Pancreas (tissue), 10 donors: ENCODE measurements around the gene IL18BP. TPM values are rescaled to one million over a fixed set of nuclear protein-coding genes. Genes with fewer than 3 reads are reported as not detected.

Experiments used
- ATAC-seq, 4 donors: fragments of 200-7000 bp; cut with Tn5 transposase; one replicate each; pipeline versions ENCODE4 v1.8.0 to v1.9.1; 2020; ENCODE audit warnings: mild to moderate bottlenecking in 4 of 4, moderate library complexity in 4 of 4
- DNase-seq, 6 donors: peaks; one replicate each; pipeline ENCODE4 v3.0.0-alpha.2; 2020
- FAIRE-seq: peaks from 2 replicates; lab custom pipeline; 2012; peaks lifted over from hg19 to GRCh38; lab: Jason Lieb, UNC
- H3K27ac ChIP-seq, 4 donors: fragments of 200-600 bp; sonication (generic); 1 replicate in 3 of 4; 2 replicates in 1 of 4; pipeline versions ENCODE4 v1.5.0 to v1.8.0; 2020
- H3K27me3 ChIP-seq, 4 donors: fragments of 200-600 bp; one replicate each; pipeline ENCODE4 v1.8.0; 2021
- H3K36me3 ChIP-seq, 3 donors: fragments of 200-600 bp; sonication (generic) in 1 of 3; one replicate each; pipeline versions ENCODE4 v1.5.0 to v1.8.0; 2020 to 2021
- H3K4me1 ChIP-seq, 3 donors: fragments of 200-600 bp; one replicate each; pipeline ENCODE4 v1.8.0; 2021
- H3K4me3 ChIP-seq, 4 donors: fragments of 200-600 bp; sonication (generic) in 2 of 4; one replicate each; pipeline versions ENCODE4 v1.5.0 to v1.8.0; 2020 to 2021
- H3K9me3 ChIP-seq, 4 donors: fragments of 200-600 bp; one replicate each; pipeline ENCODE4 v1.8.0; 2021
- CTCF ChIP-seq, 4 donors: fragments of 200-600 bp; sonication (generic) in 3 of 4; IDR thresholded peaks; one replicate each; pipeline versions ENCODE4 v1.5.0 to v1.8.0; 2021; ENCODE audit warnings: antibody characterized with exemption in 4 of 4
- WGBS, 2 donors: extraction: QIAGEN DNeasy Blood & Tissue Kit; methylation state at CpG; one replicate each; pipeline ENCODE4 v1.1.7; 2013; 5-methylcytosine and 5-hydroxymethylcytosine counted together
- intact Hi-C, 3 donors: fragments of 100-400 bp; cut with DNase I; formaldehyde crosslinking; loops; one replicate each; pipeline versions ENCODE4 v1.11.1 to v1.14.2; 2022
- polyA plus RNA-seq, 2 donors: library from polyadenylated mRNA; stranded (reverse); fragments of 200-250 nt; gene quantifications; one replicate each; pipeline ENCODE4 v1.2.3, GENCODE V29; 2013
- total RNA-seq, 6 donors: library from RNA; stranded (reverse); fragmentation: NEBNext Ultra II Directional in 4 of 6; extraction: Animal tissue kit (Norgen Biotek cat#: 25700) in 4 of 6; gene quantifications; one replicate each; pipeline versions ENCODE4 v1.2.1 to v1.2.4, GENCODE V29; 2021 to 2023
- donor health status: healthy with polysubstance abuse.
- donor health status: DM: no; HTN: no; CAD: no; lungs with moderate emphysema.
- donor health status: DM: no; HTN: no; CAD: no.
- donor health status: control.
- donor health status: control.
- donor health status: Bipolar disorder and iron deficiency.
- donor health status: DM: yes; HTN: yes; CAD: no.
- donor health status: DM: no; HTN: no; CAD: no.
- donor health status: DM: no; HTN: no; CAD: no.
- donor health status: DM: yes; HTN: yes; CAD: no.

Gene IL18BP
- total and polyA plus RNA-seq, 8 donors = 2.3 to 7.8 (median 3.9) TPM

- H3K27me3 ChIP-seq = no peaks in the 10 kb centered on the region
- TF ChIP-seq CTCF (IDR thresholded peaks at IDR 0.05) = no peak
- H3K27ac ChIP-seq = peak overlapping the region; percentile 39 to 98 (median 76)
- intact Hi-C loops = loop anchor here in 1 of 3 donors (5.0 kb wide), 1 partner anchor 48 kb away; no protein-coding TSS in a partner anchor
- no peak for FAIRE-seq
- peaks cover 34 to 39% (median 37%) of the 10 kb centered on the region in 3 donors for H3K4me1 ChIP-seq
- DNase-seq = peak in 5 of 6 donors; percentile 57 to 72 (median 63)
- 7 to 10% methylated on average over 5 of the region's 5 CpGs for WGBS, 2 donors
- peak; percentile 6 to 46 (median 28) for ATAC-seq
- H3K4me3 ChIP-seq = peak overlapping the region; percentile 15 to 55 (median 40)
- H3K9me3 ChIP-seq = no peaks in the 10 kb centered on the region
- peaks cover 4 to 7% (median 6%) of the 10 kb centered on the region in 3 donors for H3K36me3 ChIP-seq
These were observed 40.5 kb downstream of the IL18BP start for GRCh38 chr11:72039031-72039855.

GRCh38 chr11:72039856-72040401 is 41.2 kb downstream of the IL18BP start:
- H3K27me3 ChIP-seq = no peaks in the 10 kb centered on the region
- intact Hi-C loops = loop anchor here in 1 of 3 donors (5.0 kb wide), 1 partner anchor 47 kb away; no protein-coding TSS in a partner anchor
- DNase-seq = peak in 3 of 6 donors; percentile 32 to 60 (median 53)
- peak overlapping the region in 3 of 4 donors; percentile 55 to 98 (median 98) for H3K27ac ChIP-seq
- H3K36me3 ChIP-seq = peaks cover 0 to 4% (median 0%) of the 10 kb centered on the region in 3 donors
- 3 to 5% methylated on average over 6 of the region's 6 CpGs for whole genome bisulfite sequencing, 2 donors
- no peaks in the 10 kb centered on the region for H3K9me3 ChIP-seq
- peak in 3 of 4 donors; percentile 8 to 15 (median 15) for ATAC-seq
- H3K4me1 ChIP-seq = peaks cover 34 to 39% (median 37%) of the 10 kb centered on the region in 3 donors
- no peak for TF ChIP-seq CTCF (IDR thresholded peaks at IDR 0.05)
- H3K4me3 ChIP-seq = peak overlapping the region; percentile 15 to 55 (median 40)
- no peak for FAIRE-seq

- H3K27me3 ChIP-seq = no peaks in the 10 kb centered on the region
- TF ChIP-seq CTCF (IDR thresholded peaks at IDR 0.05) = no peak
- WGBS, 2 donors = 0 to 1% methylated on average over 22 to 23 of the region's 23 CpGs
- H3K9me3 ChIP-seq = no peaks in the 10 kb centered on the region
- no peaks in the 10 kb centered on the region for H3K36me3 ChIP-seq
- peak overlapping the region; percentile 93 to 98 (median 96) for H3K27ac ChIP-seq
- ATAC-seq (peak; percentile 79 to 89 (median 84)), DNase-seq (peak; percentile 92 to 98 (median 96)), FAIRE-seq (no peak)
- intact Hi-C loops = no loop called here
- H3K4me3 ChIP-seq = peak overlapping the region; percentile 23 to 55 (median 42)
- H3K4me1 ChIP-seq = peaks cover 32 to 39% (median 37%) of the 10 kb centered on the region in 3 donors
These were observed 42.0 kb downstream of the IL18BP start for GRCh38 chr11:72040491-72041363.

- Histone ChIP-seq H3K27me3 (no peaks in the 10 kb centered on the region), H3K9me3 (no peaks in the 10 kb centered on the region), H3K4me3 (peak overlapping the region; percentile 23 to 55 (median 42)), H3K36me3 (no peaks in the 10 kb centered on the region), H3K27ac (peak overlapping the region; percentile 93 to 98 (median 96)), H3K4me1 (peaks cover 24 to 37% (median 33%) of the 10 kb centered on the region in 3 donors)
- intact Hi-C loops = no loop called here
- DNase-seq (peak; percentile 76 to 90 (median 81)), ATAC-seq (peak; percentile 68 to 78 (median 72)), FAIRE-seq (no peak)
- TF ChIP-seq CTCF (IDR thresholded peaks at IDR 0.05) = no peak
- WGBS, 2 donors = 1 to 2% methylated on average over 21 to 23 of the region's 23 CpGs
These were observed 42.8 kb downstream of the IL18BP start for GRCh38 chr11:72041364-72042063.
